ENCODE data around the gene TTLL8.
"Not testable (repeated sequence)": the region's sequence is repeated elsewhere in the genome, so short reads cannot be mapped to it uniquely, and the experiment has no call there.

The TTLL8 gene

DNA sequence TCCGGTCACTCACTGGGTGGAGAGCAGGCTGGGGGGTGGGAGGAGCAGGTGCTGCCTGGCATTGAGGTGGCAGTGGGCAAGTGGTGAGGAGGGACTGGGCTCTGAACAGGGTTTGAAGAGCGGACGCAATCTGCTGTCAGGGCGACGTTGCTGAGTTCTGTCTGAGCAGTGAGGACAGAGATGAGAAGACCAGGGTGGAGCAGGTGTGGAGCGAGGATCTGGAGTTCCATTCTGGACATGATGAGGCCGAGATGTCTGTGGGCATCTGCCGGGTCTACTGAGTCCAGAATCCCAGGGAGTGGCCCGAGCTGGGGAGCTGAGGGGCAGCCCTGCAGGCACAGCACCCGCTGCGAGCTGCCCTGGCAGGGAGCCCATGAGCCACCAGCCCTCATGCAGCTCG, 29.5 kb upstream of the TTLL8 start:
- Histone ChIP-seq H3K9me3 (ENCODE audit: control extremely low read depth in 1 of 5, control insufficient read depth in 4 of 5, insufficient read depth in 2 of 5, low read depth in 1 of 5, low read length in 4 of 5) (peaks cover 0 to 17% (median 0%) of the 10 kb centered on the region in 5 experiments), H3K4me3 (ENCODE audit: control insufficient read depth in 1 of 7, extremely low read depth in 1 of 7, insufficient read depth in 4 of 7, low read depth in 2 of 7, low read length in 6 of 7) (peak overlapping the region in 1 of 7 experiments; percentile 33), H3K36me3 (ENCODE audit: control insufficient read depth in 4 of 4, insufficient read depth in 4 of 4, low read length in 3 of 4) (peaks cover 0 to 8% (median 3%) of the 10 kb centered on the region in 4 experiments), H3K4me1 (ENCODE audit: control extremely low read depth in 1 of 4, control insufficient read depth in 4 of 4, insufficient read depth in 4 of 4, low read length in 3 of 4) (peaks cover 0 to 32% (median 28%) of the 10 kb centered on the region in 4 experiments), H3K27ac (ENCODE audit: insufficient read depth in 1 of 2, low read depth in 1 of 2, low read length in 2 of 2, poor library complexity in 1 of 2, severe bottlenecking in 2 of 2) (no peak overlapping the region), H3K27me3 (replicated peaks in 2 of 5; ENCODE audit: control insufficient read depth in 4 of 5, insufficient read depth in 5 of 5, low read length in 4 of 5) (no peaks in the 10 kb centered on the region)
- CTCF ChIA-PET = interaction anchor here (1.3 kb wide), 1 partner anchor 25 kb away, joined by 3 read pairs; no protein-coding TSS in a partner anchor
- DNase-seq = no peak
- POLR2A ChIA-PET = interaction anchor here (0.7 kb wide), 1 partner anchor 136 kb away, joined by 3 read pairs; no protein-coding TSS in a partner anchor
- WGBS (ENCODE audit: insufficient coverage) = 96% methylated on average over 10 of the region's 12 CpGs

DNA sequence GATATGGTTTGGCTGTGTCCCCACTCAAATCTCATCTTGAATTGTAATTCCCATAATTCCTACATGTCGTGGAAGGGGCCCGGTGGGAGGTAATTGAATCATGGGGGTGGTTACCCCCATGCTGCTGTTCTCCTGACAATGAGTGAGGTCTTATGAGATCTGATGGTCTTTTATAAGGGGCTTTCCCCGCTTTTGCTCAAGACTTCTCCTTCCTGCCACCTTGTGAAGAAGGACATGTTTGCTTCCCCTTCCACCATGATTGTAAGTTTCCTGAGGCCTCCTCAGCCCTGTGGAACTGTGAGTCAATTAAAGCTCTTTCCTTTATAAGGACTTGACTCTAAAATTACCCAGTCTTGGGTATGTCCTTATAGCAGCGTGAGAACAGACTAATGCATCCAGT, 28.9 kb upstream of the TTLL8 start:
- H3K27ac ChIP-seq (ENCODE audit: insufficient read depth in 1 of 2, low read depth in 1 of 2, low read length in 2 of 2, poor library complexity in 1 of 2, severe bottlenecking in 2 of 2); H3K27me3 ChIP-seq (replicated peaks in 2 of 5; ENCODE audit: control insufficient read depth in 4 of 5, insufficient read depth in 5 of 5, low read length in 4 of 5): not testable (repeated sequence)
- Histone ChIP-seq H3K9me3 (ENCODE audit: control extremely low read depth in 1 of 5, control insufficient read depth in 4 of 5, insufficient read depth in 2 of 5, low read depth in 1 of 5, low read length in 4 of 5) (peaks cover 0 to 17% (median 0%) of the 10 kb centered on the region in 5 experiments), H3K36me3 (ENCODE audit: control insufficient read depth in 4 of 4, insufficient read depth in 4 of 4, low read length in 3 of 4) (peaks cover 0 to 12% (median 6%) of the 10 kb centered on the region in 4 experiments), H3K4me3 (ENCODE audit: control insufficient read depth in 1 of 7, extremely low read depth in 1 of 7, insufficient read depth in 4 of 7, low read depth in 2 of 7, low read length in 6 of 7) (peak overlapping the region in 1 of 7 experiments; percentile 33), H3K4me1 (ENCODE audit: control extremely low read depth in 1 of 4, control insufficient read depth in 4 of 4, insufficient read depth in 4 of 4, low read length in 3 of 4) (peaks cover 0 to 32% (median 29%) of the 10 kb centered on the region in 4 experiments)
- WGBS (ENCODE audit: insufficient coverage) = 100% methylated on average over 2 of the region's 4 CpGs
- POLR2A ChIA-PET = interaction anchor here (0.7 to 2.4 kb wide), 3 partner anchors 21 to 136 kb away, joined by 3 to 10 read pairs (median 3); no protein-coding TSS in a partner anchor
- DNase-seq = peak in 2 of 3 donors; percentile 64
- CTCF ChIA-PET = interaction anchor here (1.3 to 3.5 kb wide), 4 partner anchors 22 to 41 kb away, joined by 3 to 14 read pairs (median 6); no protein-coding TSS in a partner anchor

DNA sequence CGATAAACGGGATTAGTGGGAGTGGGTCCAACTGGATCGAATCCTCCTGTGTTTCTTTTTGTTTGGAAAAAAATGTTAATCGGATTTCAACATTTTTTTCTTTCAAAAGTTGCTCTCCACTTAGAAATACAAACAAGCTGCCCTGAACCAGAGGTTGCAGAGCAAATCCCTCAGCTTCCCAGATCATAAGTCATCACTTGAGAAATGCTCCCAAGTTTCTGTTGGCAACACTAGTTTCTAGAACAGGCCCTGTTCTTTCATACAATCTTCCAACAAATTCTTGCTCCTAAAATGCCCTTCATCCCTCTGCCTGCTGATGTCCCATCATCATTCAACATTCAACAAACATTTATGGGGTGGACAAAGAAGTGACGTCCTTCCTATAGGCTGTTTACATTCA, 28.4 kb upstream of the TTLL8 start:
- Histone ChIP-seq H3K36me3 (ENCODE audit: control insufficient read depth in 4 of 4, insufficient read depth in 4 of 4, low read length in 3 of 4) (peaks cover 0 to 15% (median 6%) of the 10 kb centered on the region in 4 experiments), H3K4me1 (ENCODE audit: control extremely low read depth in 1 of 4, control insufficient read depth in 4 of 4, insufficient read depth in 4 of 4, low read length in 3 of 4) (peaks cover 0 to 33% (median 29%) of the 10 kb centered on the region in 4 experiments), H3K9me3 (ENCODE audit: control extremely low read depth in 1 of 5, control insufficient read depth in 4 of 5, insufficient read depth in 2 of 5, low read depth in 1 of 5, low read length in 4 of 5) (peaks cover 0 to 17% (median 0%) of the 10 kb centered on the region in 5 experiments), H3K27me3 (replicated peaks in 2 of 5; ENCODE audit: control insufficient read depth in 4 of 5, insufficient read depth in 5 of 5, low read length in 4 of 5) (no peaks in the 10 kb centered on the region), H3K4me3 (ENCODE audit: control insufficient read depth in 1 of 7, extremely low read depth in 1 of 7, insufficient read depth in 4 of 7, low read depth in 2 of 7, low read length in 6 of 7) (no peak overlapping the region), H3K27ac (ENCODE audit: insufficient read depth in 1 of 2, low read depth in 1 of 2, low read length in 2 of 2, poor library complexity in 1 of 2, severe bottlenecking in 2 of 2) (no peak overlapping the region)
- ChIA-PET POLR2A (interaction anchor here (1.0 to 2.4 kb wide), 4 partner anchors 19 to 104 kb away, joined by 3 to 10 read pairs (median 6); no protein-coding TSS in a partner anchor), CTCF (interaction anchor here (0.8 to 3.5 kb wide), 12 partner anchors 12 to 129 kb away, joined by 3 to 14 read pairs (median 6); no protein-coding TSS in a partner anchor)
- no CpG with 5 or more reads among the region's 5 CpGs for WGBS (ENCODE audit: insufficient coverage)
- no peak for DNase-seq

GRCh38 chr22:50085211-50085972, 27.3 kb upstream of the TTLL8 start, which contains the start of gene MLC1:
Gene MLC1 (minus strand): TSS chr22:50085426. CDS start chr22:50084902, 524 bp downstream.
- H3K36me3 ChIP-seq (ENCODE audit: control insufficient read depth in 4 of 4, insufficient read depth in 4 of 4, low read length in 3 of 4) = peaks cover 0 to 19% (median 8%) of the 10 kb centered on the region in 4 experiments
- ChIA-PET CTCF (interaction anchor here (0.7 to 3.5 kb wide), 26 partner anchors 8 to 157 kb away, joined by 3 to 14 read pairs (median 4); no protein-coding TSS in a partner anchor), POLR2A (interaction anchor here (0.8 to 2.4 kb wide), 11 partner anchors 8 to 105 kb away, joined by 3 to 10 read pairs (median 3); no protein-coding TSS in a partner anchor)
- WGBS (ENCODE audit: insufficient coverage) = 0% methylated on average over 25 of the region's 29 CpGs
- peak; percentile 70 to 93 (median 91) for DNase-seq
- peaks cover 0 to 17% (median 0%) of the 10 kb centered on the region in 5 experiments for H3K9me3 ChIP-seq (ENCODE audit: control extremely low read depth in 1 of 5, control insufficient read depth in 4 of 5, insufficient read depth in 2 of 5, low read depth in 1 of 5, low read length in 4 of 5)
- peak within 1 kb of the TSS in 1 of 7 experiments; percentile 27 for H3K4me3 ChIP-seq (ENCODE audit: control insufficient read depth in 1 of 7, extremely low read depth in 1 of 7, insufficient read depth in 4 of 7, low read depth in 2 of 7, low read length in 6 of 7)
- no peak within 1 kb of the TSS for H3K27ac ChIP-seq (ENCODE audit: insufficient read depth in 1 of 2, low read depth in 1 of 2, low read length in 2 of 2, poor library complexity in 1 of 2, severe bottlenecking in 2 of 2)
- H3K4me1 ChIP-seq (ENCODE audit: control extremely low read depth in 1 of 4, control insufficient read depth in 4 of 4, insufficient read depth in 4 of 4, low read length in 3 of 4) = peaks cover 0 to 37% (median 34%) of the 10 kb centered on the region in 4 experiments
- no peaks in the 10 kb centered on the region for H3K27me3 ChIP-seq (replicated peaks in 2 of 5; ENCODE audit: control insufficient read depth in 4 of 5, insufficient read depth in 5 of 5, low read length in 4 of 5)

DNA sequence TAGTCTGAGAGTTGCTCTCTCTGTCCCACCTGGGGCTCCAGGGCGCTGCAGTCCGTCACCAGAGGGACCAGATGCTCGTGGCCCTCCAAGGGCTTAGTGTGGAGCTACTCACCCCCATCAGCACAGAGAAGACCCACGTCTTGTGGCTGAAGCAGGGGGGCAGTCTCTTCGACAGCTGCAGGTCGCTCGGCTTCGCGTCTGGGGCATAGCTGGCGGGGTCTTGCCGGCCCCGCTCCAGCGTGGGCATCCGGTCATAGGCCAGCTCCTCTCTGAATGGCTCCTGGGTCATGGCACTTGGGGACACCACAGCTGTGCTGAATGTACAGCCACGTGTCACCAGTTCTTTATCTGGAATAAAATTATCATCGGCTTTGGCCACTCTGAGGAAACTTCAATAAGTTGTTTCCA, 26.5 kb upstream of the TTLL8 start:
- Histone ChIP-seq H3K4me3 (ENCODE audit: control insufficient read depth in 1 of 7, extremely low read depth in 1 of 7, insufficient read depth in 4 of 7, low read depth in 2 of 7, low read length in 6 of 7) (peak overlapping the region in 1 of 7 experiments; percentile 27), H3K27me3 (replicated peaks in 2 of 5; ENCODE audit: control insufficient read depth in 4 of 5, insufficient read depth in 5 of 5, low read length in 4 of 5) (no peaks in the 10 kb centered on the region), H3K4me1 (ENCODE audit: control extremely low read depth in 1 of 4, control insufficient read depth in 4 of 4, insufficient read depth in 4 of 4, low read length in 3 of 4) (peaks cover 0 to 37% (median 34%) of the 10 kb centered on the region in 4 experiments), H3K9me3 (ENCODE audit: control extremely low read depth in 1 of 5, control insufficient read depth in 4 of 5, insufficient read depth in 2 of 5, low read depth in 1 of 5, low read length in 4 of 5) (peaks cover 0 to 12% (median 0%) of the 10 kb centered on the region in 5 experiments), H3K36me3 (ENCODE audit: control insufficient read depth in 4 of 4, insufficient read depth in 4 of 4, low read length in 3 of 4) (peaks cover 0 to 27% (median 16%) of the 10 kb centered on the region in 4 experiments), H3K27ac (ENCODE audit: insufficient read depth in 1 of 2, low read depth in 1 of 2, low read length in 2 of 2, poor library complexity in 1 of 2, severe bottlenecking in 2 of 2) (no peak overlapping the region)
- ChIA-PET POLR2A (interaction anchor here (1.0 to 2.4 kb wide), 8 partner anchors 21 to 106 kb away, joined by 3 to 10 read pairs (median 6); no protein-coding TSS in a partner anchor), CTCF (interaction anchor here (1.0 to 3.5 kb wide), 16 partner anchors 8 to 155 kb away, joined by 3 to 14 read pairs (median 6); no protein-coding TSS in a partner anchor)
- peak; percentile 14 to 54 (median 30) for DNase-seq
- WGBS (ENCODE audit: insufficient coverage) = 12% methylated on average over 14 of the region's 16 CpGs

- peak overlapping the region in 1 of 7 experiments; percentile 27 for H3K4me3 ChIP-seq (ENCODE audit: control insufficient read depth in 1 of 7, extremely low read depth in 1 of 7, insufficient read depth in 4 of 7, low read depth in 2 of 7, low read length in 6 of 7)
- H3K36me3 ChIP-seq (ENCODE audit: control insufficient read depth in 4 of 4, insufficient read depth in 4 of 4, low read length in 3 of 4) = peaks cover 4 to 32% (median 18%) of the 10 kb centered on the region in 4 experiments
- peaks cover 0 to 8% (median 0%) of the 10 kb centered on the region in 5 experiments for H3K9me3 ChIP-seq (ENCODE audit: control extremely low read depth in 1 of 5, control insufficient read depth in 4 of 5, insufficient read depth in 2 of 5, low read depth in 1 of 5, low read length in 4 of 5)
- H3K27ac ChIP-seq (ENCODE audit: insufficient read depth in 1 of 2, low read depth in 1 of 2, low read length in 2 of 2, poor library complexity in 1 of 2, severe bottlenecking in 2 of 2) = no peak overlapping the region
- POLR2A ChIA-PET = interaction anchor here (1.1 to 2.1 kb wide), 3 partner anchors 21 to 34 kb away, joined by 4 to 10 read pairs (median 4); no protein-coding TSS in a partner anchor
- CTCF ChIA-PET = interaction anchor here (0.6 to 3.5 kb wide), 13 partner anchors 9 to 214 kb away, joined by 3 to 14 read pairs (median 5); no protein-coding TSS in a partner anchor
- H3K4me1 ChIP-seq (ENCODE audit: control extremely low read depth in 1 of 4, control insufficient read depth in 4 of 4, insufficient read depth in 4 of 4, low read length in 3 of 4) = peaks cover 0 to 37% (median 34%) of the 10 kb centered on the region in 4 experiments
- no peak for DNase-seq
- 48% methylated on average over 10 of the region's 10 CpGs for WGBS (ENCODE audit: insufficient coverage)
- no peaks in the 10 kb centered on the region for H3K27me3 ChIP-seq (replicated peaks in 2 of 5; ENCODE audit: control insufficient read depth in 4 of 5, insufficient read depth in 5 of 5, low read length in 4 of 5)
These were observed 26.0 kb upstream of the TTLL8 start for GRCh38 chr22:50084080-50084477.
